Stimulated activated CD8-positive, alpha-beta memory T cell treated with anti-CD3 and anti-CD28 coated beads, Interleukin-7, amount 100 ng/mL, for 48 hours (primary cell): ENCODE data around the gene ARHGEF28.

ENCODE experiments used
- DNase-seq, 2 donors: peaks; one replicate each; pipeline ENCODE4 v3.0.0-alpha.2; 2020; ENCODE audit warnings: low read depth in 1 of 2; ENCODE audit errors: extremely low read depth in 1 of 2

Gene ARHGEF28

DNA sequence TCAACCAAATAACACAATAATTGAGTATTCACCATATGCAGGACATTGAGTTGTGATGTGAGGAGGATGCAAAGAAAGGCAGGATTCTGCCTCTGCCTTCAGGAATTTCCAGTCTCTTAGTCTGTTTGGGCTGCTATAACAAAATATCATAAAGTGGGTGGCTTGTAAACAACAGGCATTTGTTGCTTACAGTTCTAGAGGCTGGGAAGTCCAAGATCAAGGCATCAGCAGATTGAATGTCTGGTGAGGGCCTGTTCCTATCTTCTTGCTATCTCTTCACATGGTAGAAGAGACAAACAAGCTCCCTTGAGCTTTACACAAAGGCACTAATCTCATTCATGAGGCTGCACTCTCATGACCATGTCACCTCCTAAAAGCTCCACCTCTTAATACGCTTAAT lies 360.7 kb downstream of the ARHGEF28 start:
- DNase-seq: no peak

DNA sequence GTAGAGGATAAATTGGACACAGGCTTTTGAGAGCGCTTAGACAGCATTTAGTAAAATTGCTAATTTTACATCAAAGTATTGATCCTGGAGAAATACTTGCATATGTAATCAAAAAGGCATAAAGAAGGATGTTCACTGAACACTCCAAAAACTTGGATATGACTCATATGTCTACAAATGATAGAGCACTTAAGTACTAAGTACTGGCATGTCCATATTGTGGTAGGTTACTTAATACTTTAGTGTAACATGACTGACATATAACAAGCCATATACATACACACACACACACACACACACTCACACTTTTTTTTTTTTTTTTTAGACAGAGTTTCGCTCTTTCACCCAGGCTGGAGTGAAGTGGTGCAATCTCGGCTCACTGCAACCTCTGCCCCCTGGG lies 361.9 kb downstream of the ARHGEF28 start:
- DNase-seq: no peak

DNA sequence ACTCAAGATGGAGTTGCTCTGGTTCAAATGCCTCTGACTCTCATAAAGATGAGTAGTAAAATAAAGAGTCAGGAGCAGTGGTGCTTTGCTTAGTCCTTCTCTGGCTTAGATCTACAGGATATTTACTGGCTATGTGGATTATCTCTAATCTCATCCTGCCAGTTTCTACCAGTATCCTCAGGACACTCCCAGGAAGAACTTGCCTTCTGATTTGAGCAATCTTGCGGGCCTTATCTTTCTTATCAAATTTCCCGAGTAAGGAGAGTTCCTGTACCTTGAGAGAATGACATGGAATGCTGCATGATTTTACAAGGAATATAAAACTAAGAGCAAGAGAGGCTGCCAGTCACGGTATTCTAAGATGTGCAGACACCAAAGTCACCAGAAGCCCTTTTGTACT lies 364.0 kb downstream of the ARHGEF28 start:
- DNase-seq: no peak
